Liver (tissue), 3 donors: ENCODE results near the gene TAPBP.

Experiments
- ATF3 ChIP-seq: IDR thresholded peaks from 2 replicates; pipeline ENCODE4 v1.6.1; 2016; ENCODE audit warnings: antibody characterized with exemption
- CTCF ChIP-seq: fragments of 150-350 bp; IDR thresholded peaks from 2 replicates; pipeline ENCODE4 v1.5.1; 2017; ENCODE audit warnings: improper control_type of control experiment, low read depth, low read length; ENCODE audit not compliant: missing input control
- JUND ChIP-seq, 2 donors: IDR thresholded peaks; 2 replicates each; pipeline ENCODE4 v1.6.1; 2016; ENCODE audit warnings: antibody characterized with exemption in 2 of 2
- RAD21 ChIP-seq, 2 donors: IDR thresholded peaks; 2 replicates each; pipeline ENCODE4 v1.6.1; 2016; ENCODE audit warnings: antibody characterized with exemption in 2 of 2, mild to moderate bottlenecking in 2 of 2
- SP1 ChIP-seq: IDR thresholded peaks from 2 replicates; pipeline ENCODE4 v1.6.1; 2018; ENCODE audit warnings: antibody characterized with exemption, mild to moderate bottlenecking
- TAF1 ChIP-seq: conservative IDR thresholded peaks from 2 replicates; pipeline ENCODE4 v1.6.1; 2016; ENCODE audit warnings: antibody characterized with exemption, mild to moderate bottlenecking
- YY1 ChIP-seq: IDR thresholded peaks from 2 replicates; pipeline ENCODE4 v1.6.1; 2016; ENCODE audit warnings: antibody characterized with exemption, mild to moderate bottlenecking
- donor health status: healthy.
- donor health status: healthy.

GRCh38 chr6:33356295-33356694 is 42.4 kb upstream of the TAPBP start:
- TF ChIP-seq CTCF (no peak), SP1 (no peak), TAF1 (no peak), RAD21 (IDR thresholded peaks at IDR 0.05) (no peak), ATF3 (no peak), JUND (IDR thresholded peaks at IDR 0.05) (no peak), YY1 (no peak)
